ENCODE measurements around the gene CLEC2D.

Gene CLEC2D

GRCh38 chr12:9669534-9669933 is at the start of gene CLEC2D:
Gene CLEC2D, plus strand, starts transcription at chr12:9669713. Its CDS starts 22 bp downstream, at chr12:9669735.
- Histone ChIP-seq H3K9me2 (replicated peaks; ENCODE audit: control insufficient read depth, low read length) (no peaks in the 10 kb centered on the region), H3K4me1 (ENCODE audit: control insufficient read depth, low read length) (peaks cover 70% of the 10 kb centered on the region), H3K79me2 (ENCODE audit: control insufficient read depth, low read length) (peaks cover 74% of the 10 kb centered on the region), H3K4me3 (ENCODE audit: low read length) (peak within 1 kb of the TSS; percentile 83), H3K4me2 (ENCODE audit: low read length) (peak within 1 kb of the TSS; percentile 72), H3K9me3 (ENCODE audit: control insufficient read depth, insufficient read depth, low read length) (peaks cover 8% of the 10 kb centered on the region; the same call in 1 of the 2 replicates), H3K27ac (ENCODE audit: low read depth, low read length) (peak within 1 kb of the TSS; percentile 96), H4K20me1 (ENCODE audit: control insufficient read depth, insufficient read depth, low read depth, low read length) (peaks cover 9% of the 10 kb centered on the region; the same call in 1 of the 2 replicates), H3K27me3 (ENCODE audit: control insufficient read depth, low read length) (no peaks in the 10 kb centered on the region), H3K36me3 (ENCODE audit: control insufficient read depth, low read length) (peaks cover 68% of the 10 kb centered on the region), H3F3A (ENCODE audit: control insufficient read depth, insufficient read depth) (peaks cover 32% of the 10 kb centered on the region)
- no peak for TF ChIP-seq EZH2phosphoT487 (IDR thresholded peaks at IDR 0.05; ENCODE audit: borderline replicate concordance, low read length)
- TF ChIP-seq, protein P1, sequence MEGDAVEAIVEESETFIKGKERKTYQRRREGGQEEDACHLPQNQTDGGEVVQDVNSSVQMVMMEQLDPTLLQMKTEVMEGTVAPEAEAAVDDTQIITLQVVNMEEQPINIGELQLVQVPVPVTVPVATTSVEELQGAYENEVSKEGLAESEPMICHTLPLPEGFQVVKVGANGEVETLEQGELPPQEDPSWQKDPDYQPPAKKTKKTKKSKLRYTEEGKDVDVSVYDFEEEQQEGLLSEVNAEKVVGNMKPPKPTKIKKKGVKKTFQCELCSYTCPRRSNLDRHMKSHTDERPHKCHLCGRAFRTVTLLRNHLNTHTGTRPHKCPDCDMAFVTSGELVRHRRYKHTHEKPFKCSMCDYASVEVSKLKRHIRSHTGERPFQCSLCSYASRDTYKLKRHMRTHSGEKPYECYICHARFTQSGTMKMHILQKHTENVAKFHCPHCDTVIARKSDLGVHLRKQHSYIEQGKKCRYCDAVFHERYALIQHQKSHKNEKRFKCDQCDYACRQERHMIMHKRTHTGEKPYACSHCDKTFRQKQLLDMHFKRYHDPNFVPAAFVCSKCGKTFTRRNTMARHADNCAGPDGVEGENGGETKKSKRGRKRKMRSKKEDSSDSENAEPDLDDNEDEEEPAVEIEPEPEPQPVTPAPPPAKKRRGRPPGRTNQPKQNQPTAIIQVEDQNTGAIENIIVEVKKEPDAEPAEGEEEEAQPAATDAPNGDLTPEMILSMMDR (IDR thresholded peaks at IDR 0.05; ENCODE audit: low read depth, low read length, poor library complexity, severe bottlenecking): no peak

GRCh38 chr12:9625019-9625418 is 44.5 kb upstream of the CLEC2D start:
- no peaks in the 10 kb centered on the region for H3F3A ChIP-seq (ENCODE audit: control insufficient read depth, insufficient read depth)
- H3K36me3 ChIP-seq (ENCODE audit: control insufficient read depth, low read length): no peaks in the 10 kb centered on the region
- H3K4me3 ChIP-seq (ENCODE audit: low read length): no peak overlapping the region
- no peak for TF ChIP-seq EZH2phosphoT487 (IDR thresholded peaks at IDR 0.05; ENCODE audit: borderline replicate concordance, low read length)
- TF ChIP-seq, protein P1 (IDR thresholded peaks at IDR 0.05; ENCODE audit: low read depth, low read length, poor library complexity, severe bottlenecking): no peak
- H3K27ac ChIP-seq (ENCODE audit: low read depth, low read length): no peak overlapping the region
- H3K4me2 ChIP-seq (ENCODE audit: low read length): no peak overlapping the region
- no peaks in the 10 kb centered on the region for H3K9me3 ChIP-seq (ENCODE audit: control insufficient read depth, insufficient read depth, low read length)
- 0 out of 2 replicates have a peak, but pooled peaks cover 8% of the 10 kb centered on the region for H3K27me3 ChIP-seq (ENCODE audit: control insufficient read depth, low read length)
- H3K9me2 ChIP-seq (replicated peaks; ENCODE audit: control insufficient read depth, low read length): no peaks in the 10 kb centered on the region
- no peaks in the 10 kb centered on the region for H3K79me2 ChIP-seq (ENCODE audit: control insufficient read depth, low read length)
- 0 out of 2 replicates have a peak, but pooled peaks cover 5% of the 10 kb centered on the region for H3K4me1 ChIP-seq (ENCODE audit: control insufficient read depth, low read length)
- no peaks in the 10 kb centered on the region for H4K20me1 ChIP-seq (ENCODE audit: control insufficient read depth, insufficient read depth, low read depth, low read length)

- H3K4me3 ChIP-seq (ENCODE audit: low read length): no peak overlapping the region
- H3K27ac ChIP-seq (ENCODE audit: low read depth, low read length): no peak overlapping the region
- 0 out of 2 replicates have a peak, but pooled peaks cover 8% of the 10 kb centered on the region for H3K27me3 ChIP-seq (ENCODE audit: control insufficient read depth, low read length)
- H4K20me1 ChIP-seq (ENCODE audit: control insufficient read depth, insufficient read depth, low read depth, low read length): no peaks in the 10 kb centered on the region
- no peaks in the 10 kb centered on the region for H3K9me3 ChIP-seq (ENCODE audit: control insufficient read depth, insufficient read depth, low read length)
- no peaks in the 10 kb centered on the region for H3K79me2 ChIP-seq (ENCODE audit: control insufficient read depth, low read length)
- H3K4me1 ChIP-seq (ENCODE audit: control insufficient read depth, low read length): 0 out of 2 replicates have a peak, but pooled peaks cover 5% of the 10 kb centered on the region
- H3K36me3 ChIP-seq (ENCODE audit: control insufficient read depth, low read length): no peaks in the 10 kb centered on the region
- no peak overlapping the region for H3K4me2 ChIP-seq (ENCODE audit: low read length)
- H3K9me2 ChIP-seq (replicated peaks; ENCODE audit: control insufficient read depth, low read length): no peaks in the 10 kb centered on the region
- TF ChIP-seq, protein P1 (IDR thresholded peaks at IDR 0.05; ENCODE audit: low read depth, low read length, poor library complexity, severe bottlenecking): no peak
- TF ChIP-seq EZH2phosphoT487 (IDR thresholded peaks at IDR 0.05; ENCODE audit: borderline replicate concordance, low read length): no peak
- no peaks in the 10 kb centered on the region for H3F3A ChIP-seq (ENCODE audit: control insufficient read depth, insufficient read depth)
Observed at GRCh38 chr12:9626291-9626690, 43.2 kb upstream of the CLEC2D start.

Measured in DOHH2 (cell line).